GM21528 (cell line): ENCODE data around the gene CCDC47.
A peak's percentile ranks its signal among the peaks of the same experiment; 100 is the strongest.
"Not testable (repeated sequence)": the region's sequence is repeated elsewhere in the genome, so short reads cannot be mapped to it uniquely, and the experiment has no call there.

ENCODE experiments used
- ATAC-seq: cut with Tn5 transposase; IDR thresholded peaks from one replicate; pipeline ENCODE4 v1.9.1; 2021; ENCODE audit warnings: mild to moderate bottlenecking, moderate library complexity; ENCODE audit not compliant: unreplicated experiment, low FRiP score

Gene CCDC47

GRCh38 chr17:63773272-63774140, at the start of gene CCDC47:
TSS of gene CCDC47 (minus strand) at chr17:63773597. CDS start at chr17:63766175, 7,422 bp downstream.
- ATAC-seq = peak; percentile 87

GRCh38 chr17:63822537-63822936, 49.1 kb upstream of the CCDC47 start:
- no peak for ATAC-seq

- no peak for ATAC-seq
Measured at GRCh38 chr17:63821804-63822203, 48.4 kb upstream of the CCDC47 start.

GRCh38 chr17:63820963-63821561, 47.7 kb upstream of the CCDC47 start:
- no peak for ATAC-seq

- no peak for ATAC-seq
Measured at GRCh38 chr17:63819585-63820537, 46.5 kb upstream of the CCDC47 start.

- no peak for ATAC-seq
Measured at GRCh38 chr17:63819131-63819530, 45.7 kb upstream of the CCDC47 start.

GRCh38 chr17:63817736-63818385, 44.5 kb upstream of the CCDC47 start:
- no peak for ATAC-seq

GRCh38 chr17:63816669-63817068, 43.3 kb upstream of the CCDC47 start:
- no peak for ATAC-seq

GRCh38 chr17:63816123-63816522, 42.7 kb upstream of the CCDC47 start:
- ATAC-seq = no peak

- ATAC-seq = no peak
Measured at GRCh38 chr17:63809970-63810369, 36.6 kb upstream of the CCDC47 start.

GRCh38 chr17:63805591-63805990, 32.2 kb upstream of the CCDC47 start:
- ATAC-seq = no peak

GRCh38 chr17:63804328-63804727, 30.9 kb upstream of the CCDC47 start:
- no peak for ATAC-seq

GRCh38 chr17:63800783-63801182, 27.4 kb upstream of the CCDC47 start:
- no peak for ATAC-seq

GRCh38 chr17:63798572-63799106, 25.2 kb upstream of the CCDC47 start:
- ATAC-seq = no peak

GRCh38 chr17:63796375-63796774, 23.0 kb upstream of the CCDC47 start:
- not testable (repeated sequence) for ATAC-seq

GRCh38 chr17:63792055-63792729, 18.8 kb upstream of the CCDC47 start:
- ATAC-seq = no peak

- ATAC-seq = no peak
Measured at GRCh38 chr17:63790057-63790456, 16.7 kb upstream of the CCDC47 start.

GRCh38 chr17:63786971-63787711, 13.7 kb upstream of the CCDC47 start:
- no peak for ATAC-seq

GRCh38 chr17:63786117-63786516, 12.7 kb upstream of the CCDC47 start:
- no peak for ATAC-seq
